Body of pancreas (tissue), 4 donors: ENCODE data around the gene USP40.

Experiments
- POLR2A ChIP-seq, 3 donors: fragments of 450-650 bp; IDR thresholded peaks; one replicate each; pipeline ENCODE4 v1.6.1; 2016; ENCODE audit warnings: antibody characterized with exemption in 3 of 3, mild to moderate bottlenecking in 2 of 3
- TF ChIP-seq, protein P1 (sequence below), 7 experiments: fragments of 450-650 bp in 4 of 7; fragments of 200-600 bp in 3 of 7; sonication (generic) in 3 of 7; IDR thresholded peaks; one replicate each; pipeline ENCODE4 v1.5.1; 2016 to 2019; ENCODE audit warnings: antibody characterized with exemption in 7 of 7

- TF ChIP-seq, protein P1, sequence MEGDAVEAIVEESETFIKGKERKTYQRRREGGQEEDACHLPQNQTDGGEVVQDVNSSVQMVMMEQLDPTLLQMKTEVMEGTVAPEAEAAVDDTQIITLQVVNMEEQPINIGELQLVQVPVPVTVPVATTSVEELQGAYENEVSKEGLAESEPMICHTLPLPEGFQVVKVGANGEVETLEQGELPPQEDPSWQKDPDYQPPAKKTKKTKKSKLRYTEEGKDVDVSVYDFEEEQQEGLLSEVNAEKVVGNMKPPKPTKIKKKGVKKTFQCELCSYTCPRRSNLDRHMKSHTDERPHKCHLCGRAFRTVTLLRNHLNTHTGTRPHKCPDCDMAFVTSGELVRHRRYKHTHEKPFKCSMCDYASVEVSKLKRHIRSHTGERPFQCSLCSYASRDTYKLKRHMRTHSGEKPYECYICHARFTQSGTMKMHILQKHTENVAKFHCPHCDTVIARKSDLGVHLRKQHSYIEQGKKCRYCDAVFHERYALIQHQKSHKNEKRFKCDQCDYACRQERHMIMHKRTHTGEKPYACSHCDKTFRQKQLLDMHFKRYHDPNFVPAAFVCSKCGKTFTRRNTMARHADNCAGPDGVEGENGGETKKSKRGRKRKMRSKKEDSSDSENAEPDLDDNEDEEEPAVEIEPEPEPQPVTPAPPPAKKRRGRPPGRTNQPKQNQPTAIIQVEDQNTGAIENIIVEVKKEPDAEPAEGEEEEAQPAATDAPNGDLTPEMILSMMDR (IDR thresholded peaks at IDR 0.05) = no peak
- TF ChIP-seq POLR2A (IDR thresholded peaks at IDR 0.05) = no peak
Observed at GRCh38 chr2:233458826-233459225, 107.8 kb downstream of the USP40 start.
